ENCODE results near the gene PRKAR2B.
"Not testable (repeated sequence)": the region's sequence is repeated elsewhere in the genome, so short reads cannot be mapped to it uniquely, and the experiment has no call there.

The PRKAR2B gene

GRCh38 chr7:107089627-107090026 lies 45.1 kb downstream of the PRKAR2B start (continued):
- TF ChIP-seq ZC3H10 (CRISPR knock-in tag; IDR thresholded peaks at IDR 0.05) (no peak), PPARA (CRISPR knock-in tag; IDR thresholded peaks at IDR 0.05; ENCODE audit: borderline replicate concordance) (no peak), ZFP30 (CRISPR knock-in tag; IDR thresholded peaks at IDR 0.05) (no peak), CSRNP3 (CRISPR knock-in tag; IDR thresholded peaks at IDR 0.05) (no peak)

- no peak for TF ChIP-seq PATZ1 (CRISPR knock-in tag; IDR thresholded peaks at IDR 0.05; ENCODE audit: borderline replicate concordance)
- TF ChIP-seq ZNF70 (CRISPR knock-in tag; IDR thresholded peaks at IDR 0.05) = no peak
- no peak for TF ChIP-seq SNAI2 (CRISPR knock-in tag; IDR thresholded peaks at IDR 0.05)
- no peak for TF ChIP-seq ZNF8 (CRISPR knock-in tag; IDR thresholded peaks at IDR 0.05)
- no peak for TF ChIP-seq ZNF565 (CRISPR knock-in tag; conservative IDR thresholded peaks at IDR 0.05; ENCODE audit: low read depth)
- TF ChIP-seq CSRNP3 (CRISPR knock-in tag; IDR thresholded peaks at IDR 0.05) = no peak
- no peak for TF ChIP-seq ISL1 (CRISPR knock-in tag; IDR thresholded peaks at IDR 0.05)
- no peak for TF ChIP-seq POU6F1 (CRISPR knock-in tag; IDR thresholded peaks at IDR 0.05; ENCODE audit: borderline replicate concordance, low read depth)
- TF ChIP-seq GLIS3 (CRISPR knock-in tag; IDR thresholded peaks at IDR 0.05) = no peak
- ATAC-seq = no peak; the same call in 2 of the 3 replicates
Measured at GRCh38 chr7:107090457-107090856, 46.0 kb downstream of the PRKAR2B start.

GRCh38 chr7:107091306-107091705 lies 46.8 kb downstream of the PRKAR2B start:
- ATAC-seq = no peak
- TF ChIP-seq CREB5 (CRISPR knock-in tag; IDR thresholded peaks at IDR 0.05; ENCODE audit: low read depth) (no peak), ZNF70 (CRISPR knock-in tag; IDR thresholded peaks at IDR 0.05) (no peak), TCF4 (CRISPR knock-in tag; IDR thresholded peaks at IDR 0.05; ENCODE audit: borderline replicate concordance) (no peak), ARNTL (CRISPR knock-in tag; IDR thresholded peaks at IDR 0.05; ENCODE audit: borderline replicate concordance, low read depth) (no peak), TOX (CRISPR knock-in tag; IDR thresholded peaks at IDR 0.05; ENCODE audit: borderline replicate concordance) (no peak)

GRCh38 chr7:107093671-107094070 lies 49.2 kb downstream of the PRKAR2B start:
- not testable (repeated sequence) for ATAC-seq

GRCh38 chr7:107099154-107099553 lies 54.6 kb downstream of the PRKAR2B start:
- not testable (repeated sequence) for ATAC-seq

GRCh38 chr7:107100824-107101223 lies 56.3 kb downstream of the PRKAR2B start:
- no peak for ATAC-seq
- TF ChIP-seq ZNF565 (CRISPR knock-in tag; conservative IDR thresholded peaks at IDR 0.05; ENCODE audit: low read depth) (no peak), CSRNP3 (CRISPR knock-in tag; IDR thresholded peaks at IDR 0.05) (no peak), ZFP3 (CRISPR knock-in tag; IDR thresholded peaks at IDR 0.05) (no peak), ISL1 (CRISPR knock-in tag; IDR thresholded peaks at IDR 0.05) (no peak), ZNF70 (CRISPR knock-in tag; IDR thresholded peaks at IDR 0.05) (no peak), TOX (CRISPR knock-in tag; IDR thresholded peaks at IDR 0.05; ENCODE audit: borderline replicate concordance) (no peak), TSHZ2 (CRISPR knock-in tag; IDR thresholded peaks at IDR 0.05) (no peak)
